GM18502 (cell line): ENCODE results near the gene CD52.
"Not testable (repeated sequence)": the region's sequence is repeated elsewhere in the genome, so short reads cannot be mapped to it uniquely, and the experiment has no call there.

Experiments used
- ATAC-seq: cut with Tn5 transposase; IDR thresholded peaks from one replicate; pipeline ENCODE4 v1.9.1; 2021; ENCODE audit warnings: mild to moderate bottlenecking; ENCODE audit not compliant: unreplicated experiment, poor library complexity

The CD52 gene

GRCh38 chr1:26283871-26284596, 33.7 kb upstream of the CD52 start:
- no peak for ATAC-seq

- peak; percentile 34 for ATAC-seq
Measured at GRCh38 chr1:26284597-26285347, 33.0 kb upstream of the CD52 start.

GRCh38 chr1:26285366-26286063, 32.2 kb upstream of the CD52 start:
- no peak for ATAC-seq

- ATAC-seq: no peak
Measured at GRCh38 chr1:26286064-26286416, 31.7 kb upstream of the CD52 start.

GRCh38 chr1:26287033-26287711, 30.6 kb upstream of the CD52 start:
- ATAC-seq: peak; percentile 41

- ATAC-seq: no peak
Measured at GRCh38 chr1:26287811-26288210, 29.9 kb upstream of the CD52 start.

GRCh38 chr1:26288311-26288941, 29.3 kb upstream of the CD52 start:
- no peak for ATAC-seq

GRCh38 chr1:26289158-26290059, 28.3 kb upstream of the CD52 start:
- peak; percentile 39 for ATAC-seq

- ATAC-seq: no peak
Measured at GRCh38 chr1:26290122-26290881, 27.5 kb upstream of the CD52 start.

- ATAC-seq: no peak
Measured at GRCh38 chr1:26290882-26291261, 26.9 kb upstream of the CD52 start.

- ATAC-seq: no peak
Measured at GRCh38 chr1:26291433-26291832, 26.3 kb upstream of the CD52 start.

GRCh38 chr1:26291939-26292338, 25.8 kb upstream of the CD52 start:
- no peak for ATAC-seq

GRCh38 chr1:26292735-26293134, 25.0 kb upstream of the CD52 start:
- not testable (repeated sequence) for ATAC-seq

- ATAC-seq: no peak
Measured at GRCh38 chr1:26293911-26294463, 23.8 kb upstream of the CD52 start.

- no peak for ATAC-seq
Measured at GRCh38 chr1:26295194-26296138, 22.3 kb upstream of the CD52 start.

- ATAC-seq: no peak
Measured at GRCh38 chr1:26296340-26297056, 21.3 kb upstream of the CD52 start.
